Measurements from ENCODE around the gene IL5RA. TPM values are rescaled to one million over a fixed set of nuclear protein-coding genes. Genes with fewer than 3 reads are reported as not detected.

IL5RA gene
- polyA plus RNA-seq, 1 experiment = not detected

- CTCF ChIA-PET = no interaction called here
- Histone ChIP-seq H3K4me3 (ENCODE audit: low read depth, low read length) (no peak overlapping the region), H3K27me3 (ENCODE audit: control insufficient read depth, insufficient read depth, low read length) (no peaks in the 10 kb centered on the region), H3K36me3 (ENCODE audit: control insufficient read depth, insufficient read depth, low read length) (no peaks in the 10 kb centered on the region)
- no peak for TF ChIP-seq CTCF (IDR thresholded peaks at IDR 0.05; ENCODE audit: insufficient read depth, low read depth, low read length)
- POLR2A ChIA-PET = no interaction called here
- DNase-seq (ENCODE audit: low read depth) = no peak
Measured at GRCh38 chr3:3038201-3038991, 71.8 kb downstream of the IL5RA start.

- DNase-seq (ENCODE audit: low read depth) = no peak
- ChIA-PET CTCF (no interaction called here), POLR2A (no interaction called here)
- Histone ChIP-seq H3K4me3 (ENCODE audit: low read depth, low read length) (no peak overlapping the region), H3K27me3 (ENCODE audit: control insufficient read depth, insufficient read depth, low read length) (no peaks in the 10 kb centered on the region), H3K36me3 (ENCODE audit: control insufficient read depth, insufficient read depth, low read length) (no peaks in the 10 kb centered on the region)
- TF ChIP-seq CTCF (IDR thresholded peaks at IDR 0.05; ENCODE audit: insufficient read depth, low read depth, low read length) = no peak
Measured at GRCh38 chr3:3037156-3037555, 73.0 kb downstream of the IL5RA start.

GRCh38 chr3:3031326-3031725 lies 78.8 kb downstream of the IL5RA start:
- Histone ChIP-seq H3K4me3 (ENCODE audit: low read depth, low read length) (no peak overlapping the region), H3K27me3 (ENCODE audit: control insufficient read depth, insufficient read depth, low read length) (no peaks in the 10 kb centered on the region), H3K36me3 (ENCODE audit: control insufficient read depth, insufficient read depth, low read length) (no peaks in the 10 kb centered on the region)
- POLR2A ChIA-PET = no interaction called here
- CTCF ChIA-PET = no interaction called here
- DNase-seq (ENCODE audit: low read depth) = no peak
- TF ChIP-seq CTCF (IDR thresholded peaks at IDR 0.05; ENCODE audit: insufficient read depth, low read depth, low read length) = no peak

- no peak for DNase-seq (ENCODE audit: low read depth)
- TF ChIP-seq CTCF (IDR thresholded peaks at IDR 0.05; ENCODE audit: insufficient read depth, low read depth, low read length) = no peak
- CTCF ChIA-PET = no interaction called here
- no peak overlapping the region for H3K4me3 ChIP-seq (ENCODE audit: low read depth, low read length)
- no peaks in the 10 kb centered on the region for H3K27me3 ChIP-seq (ENCODE audit: control insufficient read depth, insufficient read depth, low read length)
- H3K36me3 ChIP-seq (ENCODE audit: control insufficient read depth, insufficient read depth, low read length) = no peaks in the 10 kb centered on the region
- POLR2A ChIA-PET = no interaction called here
Measured at GRCh38 chr3:3027976-3028567, 82.1 kb downstream of the IL5RA start.

- DNase-seq (ENCODE audit: low read depth) = no peak
- ChIA-PET CTCF (no interaction called here), POLR2A (no interaction called here)
- Histone ChIP-seq H3K36me3 (ENCODE audit: control insufficient read depth, insufficient read depth, low read length) (no peaks in the 10 kb centered on the region), H3K4me3 (ENCODE audit: low read depth, low read length) (no peak overlapping the region), H3K27me3 (ENCODE audit: control insufficient read depth, insufficient read depth, low read length) (no peaks in the 10 kb centered on the region)
- no peak for TF ChIP-seq CTCF (IDR thresholded peaks at IDR 0.05; ENCODE audit: insufficient read depth, low read depth, low read length)
Measured at GRCh38 chr3:3023111-3023745, 86.9 kb downstream of the IL5RA start.

Data from BJ (cell line).